LHCN-M2 (cell line): ENCODE results near the gene CHAF1A. TPM values are rescaled to one million over a fixed set of nuclear protein-coding genes. Genes with fewer than 3 reads are reported as not detected.

Source experiments
- DNase-seq: peaks from one replicate; pipeline ENCODE4 v3.0.0-alpha.2; 2012; ENCODE audit warnings: low read depth
- total RNA-seq: library from RNA; depleted of rRNA; stranded (reverse); fragments of >200 nt; gene quantifications from 2 replicates; pipeline ENCODE4 v1.2.3, GENCODE V29; 2014; rRNA removed

Gene CHAF1A
- total RNA-seq, 1 experiment from 2014 or later: 36.5 TPM

DNA sequence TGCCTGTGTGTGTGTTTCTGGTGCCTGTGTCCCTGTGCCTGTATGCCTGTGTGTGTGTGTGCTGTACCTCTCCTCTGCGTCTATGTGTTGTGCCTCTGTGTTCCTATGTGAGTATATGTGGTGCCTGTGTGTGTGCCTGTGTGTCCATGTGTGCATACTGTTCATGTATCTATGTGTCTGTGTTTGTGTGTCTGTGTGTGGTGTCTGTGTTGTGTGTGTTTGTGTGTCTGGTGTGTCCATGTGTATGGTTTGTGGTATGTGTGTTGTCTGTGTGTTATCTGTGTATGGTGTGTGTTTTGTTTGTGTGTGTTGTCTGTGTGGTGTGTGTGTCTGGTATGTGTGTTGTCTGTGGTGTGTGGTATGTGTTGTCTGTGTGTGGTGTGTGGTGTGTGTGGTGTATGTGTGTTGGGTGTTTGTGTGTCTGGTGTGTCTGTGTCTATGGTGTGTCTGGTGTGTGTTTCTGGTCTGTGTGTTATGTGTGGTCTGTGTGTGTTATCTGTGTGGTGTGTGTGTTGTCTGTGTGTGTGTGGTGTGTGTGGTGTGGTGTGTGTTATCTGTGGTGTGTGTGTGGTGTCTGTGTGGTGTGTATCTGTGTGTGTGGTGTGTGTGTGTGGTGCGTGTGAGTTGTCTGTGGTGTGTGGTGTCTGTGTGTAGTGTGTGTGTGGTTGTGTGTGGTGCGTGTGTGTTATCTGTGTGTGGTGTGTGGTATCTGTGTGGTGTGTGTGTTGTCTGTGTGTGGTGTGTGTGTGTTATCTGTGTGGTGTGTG lies 90.1 kb downstream of the CHAF1A start:
- DNase-seq: no peak

Other genes with a start within 250 kb of the CHAF1A start
- not detected in 2 replicates for gene CREB3L3, start 249.0 kb upstream of the CHAF1A start, total RNA-seq
- 17.0 and 31.1 TPM in 2 replicates for gene SIRT6, start 220.1 kb upstream of the CHAF1A start, total RNA-seq
- gene ANKRD24, start 220.0 kb upstream of the CHAF1A start, total RNA-seq: 0.13 and 0.17 TPM in 2 replicates
- gene EBI3, start 173.1 kb upstream of the CHAF1A start, total RNA-seq: 0.11 TPM in 1 of 2 replicates, not detected in the other
- gene YJU2, start 155.6 kb upstream of the CHAF1A start, total RNA-seq: 16.8 and 24.2 TPM in 2 replicates
- gene SHD, start 123.4 kb upstream of the CHAF1A start, total RNA-seq: 39.4 and 122 TPM in 2 replicates
- not detected in 2 replicates for gene TMIGD2, start 100.3 kb upstream of the CHAF1A start, total RNA-seq
- gene FSD1, start 98.0 kb upstream of the CHAF1A start, total RNA-seq: 11.7 and 13.8 TPM in 2 replicates
- 1.1 and 2.9 TPM in 2 replicates for gene STAP2, start 63.8 kb upstream of the CHAF1A start, total RNA-seq
- 1.2 and 5.1 TPM in 2 replicates for gene MPND, start 59.1 kb upstream of the CHAF1A start, total RNA-seq
- 208 and 261 TPM in 2 replicates for gene SH3GL1, start 2.1 kb upstream of the CHAF1A start, total RNA-seq
- gene UBXN6, start 55.2 kb downstream of the CHAF1A start, total RNA-seq: 71.9 and 85.3 TPM in 2 replicates
- 65.9 and 67.3 TPM in 2 replicates for gene HDGFL2, start 69.7 kb downstream of the CHAF1A start, total RNA-seq
- gene PLIN4, start 115.8 kb downstream of the CHAF1A start, total RNA-seq: under 0.01 TPM in 1 of 2 replicates, not detected in the other
- 0.06 TPM in 1 of 2 replicates, not detected in the other for gene PLIN5, start 132.6 kb downstream of the CHAF1A start, total RNA-seq
- 0.13 TPM in 1 of 2 replicates, not detected in the other for gene LRG1, start 137.4 kb downstream of the CHAF1A start, total RNA-seq
- 9.7 and 30.7 TPM in 2 replicates for gene SEMA6B, start 157.0 kb downstream of the CHAF1A start, total RNA-seq
- gene TNFAIP8L1, start 236.9 kb downstream of the CHAF1A start, total RNA-seq: 9.2 and 11.4 TPM in 2 replicates